ENCODE data around the gene SF1. TPM values are rescaled to one million over a fixed set of nuclear protein-coding genes. Genes with fewer than 3 reads are reported as not detected.

SF1 gene
- total and polyA plus RNA-seq, 9 of the 15 experiments (the other 6 are each of a cell fraction or from before 2014, with no cell fraction given): 13.1 to 334 (median 111) TPM

DNA sequence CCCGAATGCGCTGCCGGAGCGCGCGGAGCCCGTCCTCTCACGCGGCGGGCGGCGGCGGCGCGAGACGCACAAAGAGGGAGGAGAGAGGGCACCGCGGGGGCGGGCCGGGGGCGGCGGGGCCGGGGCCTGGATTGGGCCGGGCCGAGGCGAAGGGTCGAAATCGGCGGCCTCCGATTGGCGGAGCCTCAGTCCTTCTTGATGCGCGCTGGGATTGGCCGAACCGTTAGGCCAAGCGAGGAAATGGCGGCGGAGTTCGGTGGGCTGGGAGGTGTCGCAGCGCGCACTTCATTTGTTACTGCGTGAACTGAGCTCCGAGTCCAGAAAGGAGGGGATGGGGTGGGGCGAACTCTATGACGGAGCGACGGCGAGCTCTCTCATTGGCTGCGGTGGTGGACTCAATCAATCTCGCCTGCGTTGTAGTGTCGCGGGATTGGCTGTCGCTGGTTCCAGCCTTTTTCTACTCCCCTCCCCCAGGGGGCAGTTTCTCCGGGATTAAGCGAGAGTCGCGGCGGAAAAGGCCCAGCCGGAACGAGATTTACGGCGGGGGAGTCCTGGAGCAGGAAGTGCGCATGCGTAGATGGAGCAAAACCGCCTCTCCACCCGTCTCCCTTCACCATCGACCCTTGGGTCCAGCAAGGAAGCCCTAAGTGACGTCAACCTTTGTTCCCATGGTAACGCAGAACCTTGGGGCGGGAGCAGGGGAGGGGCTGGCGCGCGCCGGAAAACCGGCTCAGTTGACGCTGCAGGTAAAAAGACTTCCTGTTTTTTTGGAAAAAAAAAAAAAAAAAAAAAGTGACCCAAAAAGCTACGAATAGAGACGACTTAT lies at the start of gene SF1 (continued):
- TF ChIP-seq, protein P1, sequence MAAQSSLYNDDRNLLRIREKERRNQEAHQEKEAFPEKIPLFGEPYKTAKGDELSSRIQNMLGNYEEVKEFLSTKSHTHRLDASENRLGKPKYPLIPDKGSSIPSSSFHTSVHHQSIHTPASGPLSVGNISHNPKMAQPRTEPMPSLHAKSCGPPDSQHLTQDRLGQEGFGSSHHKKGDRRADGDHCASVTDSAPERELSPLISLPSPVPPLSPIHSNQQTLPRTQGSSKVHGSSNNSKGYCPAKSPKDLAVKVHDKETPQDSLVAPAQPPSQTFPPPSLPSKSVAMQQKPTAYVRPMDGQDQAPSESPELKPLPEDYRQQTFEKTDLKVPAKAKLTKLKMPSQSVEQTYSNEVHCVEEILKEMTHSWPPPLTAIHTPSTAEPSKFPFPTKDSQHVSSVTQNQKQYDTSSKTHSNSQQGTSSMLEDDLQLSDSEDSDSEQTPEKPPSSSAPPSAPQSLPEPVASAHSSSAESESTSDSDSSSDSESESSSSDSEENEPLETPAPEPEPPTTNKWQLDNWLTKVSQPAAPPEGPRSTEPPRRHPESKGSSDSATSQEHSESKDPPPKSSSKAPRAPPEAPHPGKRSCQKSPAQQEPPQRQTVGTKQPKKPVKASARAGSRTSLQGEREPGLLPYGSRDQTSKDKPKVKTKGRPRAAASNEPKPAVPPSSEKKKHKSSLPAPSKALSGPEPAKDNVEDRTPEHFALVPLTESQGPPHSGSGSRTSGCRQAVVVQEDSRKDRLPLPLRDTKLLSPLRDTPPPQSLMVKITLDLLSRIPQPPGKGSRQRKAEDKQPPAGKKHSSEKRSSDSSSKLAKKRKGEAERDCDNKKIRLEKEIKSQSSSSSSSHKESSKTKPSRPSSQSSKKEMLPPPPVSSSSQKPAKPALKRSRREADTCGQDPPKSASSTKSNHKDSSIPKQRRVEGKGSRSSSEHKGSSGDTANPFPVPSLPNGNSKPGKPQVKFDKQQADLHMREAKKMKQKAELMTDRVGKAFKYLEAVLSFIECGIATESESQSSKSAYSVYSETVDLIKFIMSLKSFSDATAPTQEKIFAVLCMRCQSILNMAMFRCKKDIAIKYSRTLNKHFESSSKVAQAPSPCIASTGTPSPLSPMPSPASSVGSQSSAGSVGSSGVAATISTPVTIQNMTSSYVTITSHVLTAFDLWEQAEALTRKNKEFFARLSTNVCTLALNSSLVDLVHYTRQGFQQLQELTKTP (IDR thresholded peaks at IDR 0.05; ENCODE audit: low read depth in 1 of 2, partially characterized antibody in 2 of 2): no peak
- TF ChIP-seq PHTF2 (CRISPR knock-in tag; IDR thresholded peaks at IDR 0.05): no peak
- TF ChIP-seq KDM5B (IDR thresholded peaks at IDR 0.05; ENCODE audit: insufficient replicate concordance, low read depth, low read length): peak; percentile 80
- no peak for TF ChIP-seq ZNF121 (CRISPR knock-in tag; conservative IDR thresholded peaks at IDR 0.05)
- TF ChIP-seq ZFX (CRISPR knock-in tag; IDR thresholded peaks at IDR 0.05): peak; percentile 77
- TF ChIP-seq NCOR1 (IDR thresholded peaks at IDR 0.05): no peak
- TF ChIP-seq, protein P2, sequence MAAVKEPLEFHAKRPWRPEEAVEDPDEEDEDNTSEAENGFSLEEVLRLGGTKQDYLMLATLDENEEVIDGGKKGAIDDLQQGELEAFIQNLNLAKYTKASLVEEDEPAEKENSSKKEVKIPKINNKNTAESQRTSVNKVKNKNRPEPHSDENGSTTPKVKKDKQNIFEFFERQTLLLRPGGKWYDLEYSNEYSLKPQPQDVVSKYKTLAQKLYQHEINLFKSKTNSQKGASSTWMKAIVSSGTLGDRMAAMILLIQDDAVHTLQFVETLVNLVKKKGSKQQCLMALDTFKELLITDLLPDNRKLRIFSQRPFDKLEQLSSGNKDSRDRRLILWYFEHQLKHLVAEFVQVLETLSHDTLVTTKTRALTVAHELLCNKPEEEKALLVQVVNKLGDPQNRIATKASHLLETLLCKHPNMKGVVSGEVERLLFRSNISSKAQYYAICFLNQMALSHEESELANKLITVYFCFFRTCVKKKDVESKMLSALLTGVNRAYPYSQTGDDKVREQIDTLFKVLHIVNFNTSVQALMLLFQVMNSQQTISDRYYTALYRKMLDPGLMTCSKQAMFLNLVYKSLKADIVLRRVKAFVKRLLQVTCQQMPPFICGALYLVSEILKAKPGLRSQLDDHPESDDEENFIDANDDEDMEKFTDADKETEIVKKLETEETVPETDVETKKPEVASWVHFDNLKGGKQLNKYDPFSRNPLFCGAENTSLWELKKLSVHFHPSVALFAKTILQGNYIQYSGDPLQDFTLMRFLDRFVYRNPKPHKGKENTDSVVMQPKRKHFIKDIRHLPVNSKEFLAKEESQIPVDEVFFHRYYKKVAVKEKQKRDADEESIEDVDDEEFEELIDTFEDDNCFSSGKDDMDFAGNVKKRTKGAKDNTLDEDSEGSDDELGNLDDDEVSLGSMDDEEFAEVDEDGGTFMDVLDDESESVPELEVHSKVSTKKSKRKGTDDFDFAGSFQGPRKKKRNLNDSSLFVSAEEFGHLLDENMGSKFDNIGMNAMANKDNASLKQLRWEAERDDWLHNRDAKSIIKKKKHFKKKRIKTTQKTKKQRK (IDR thresholded peaks at IDR 0.05; ENCODE audit: borderline replicate concordance, low read depth, low read length): no peak
- TF ChIP-seq CBX2 (IDR thresholded peaks at IDR 0.05; ENCODE audit: insufficient read depth, low read length, poor library complexity, severe bottlenecking): no peak
- TF ChIP-seq SRSF3 (IDR thresholded peaks at IDR 0.05; ENCODE audit: insufficient read depth, low read length): no peak
- no peak for TF ChIP-seq GABPB2 (CRISPR knock-in tag; conservative IDR thresholded peaks at IDR 0.05)
- TF ChIP-seq, protein P3, sequence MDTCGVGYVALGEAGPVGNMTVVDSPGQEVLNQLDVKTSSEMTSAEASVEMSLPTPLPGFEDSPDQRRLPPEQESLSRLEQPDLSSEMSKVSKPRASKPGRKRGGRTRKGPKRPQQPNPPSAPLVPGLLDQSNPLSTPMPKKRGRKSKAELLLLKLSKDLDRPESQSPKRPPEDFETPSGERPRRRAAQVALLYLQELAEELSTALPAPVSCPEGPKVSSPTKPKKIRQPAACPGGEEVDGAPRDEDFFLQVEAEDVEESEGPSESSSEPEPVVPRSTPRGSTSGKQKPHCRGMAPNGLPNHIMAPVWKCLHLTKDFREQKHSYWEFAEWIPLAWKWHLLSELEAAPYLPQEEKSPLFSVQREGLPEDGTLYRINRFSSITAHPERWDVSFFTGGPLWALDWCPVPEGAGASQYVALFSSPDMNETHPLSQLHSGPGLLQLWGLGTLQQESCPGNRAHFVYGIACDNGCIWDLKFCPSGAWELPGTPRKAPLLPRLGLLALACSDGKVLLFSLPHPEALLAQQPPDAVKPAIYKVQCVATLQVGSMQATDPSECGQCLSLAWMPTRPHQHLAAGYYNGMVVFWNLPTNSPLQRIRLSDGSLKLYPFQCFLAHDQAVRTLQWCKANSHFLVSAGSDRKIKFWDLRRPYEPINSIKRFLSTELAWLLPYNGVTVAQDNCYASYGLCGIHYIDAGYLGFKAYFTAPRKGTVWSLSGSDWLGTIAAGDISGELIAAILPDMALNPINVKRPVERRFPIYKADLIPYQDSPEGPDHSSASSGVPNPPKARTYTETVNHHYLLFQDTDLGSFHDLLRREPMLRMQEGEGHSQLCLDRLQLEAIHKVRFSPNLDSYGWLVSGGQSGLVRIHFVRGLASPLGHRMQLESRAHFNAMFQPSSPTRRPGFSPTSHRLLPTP (IDR thresholded peaks at IDR 0.05; ENCODE audit: borderline replicate concordance, extremely low read depth, insufficient read length): no peak
- no peak for TF ChIP-seq TSC22D4 (tag; IDR thresholded peaks at IDR 0.05)
- TF ChIP-seq FOXJ3 (CRISPR knock-in tag; IDR thresholded peaks at IDR 0.05): no peak
- TF ChIP-seq POLR2AphosphoS5 (IDR thresholded peaks at IDR 0.05; ENCODE audit: control insufficient read depth, insufficient read depth, low read depth, low read length): peak; percentile 83

Measured in K562 (cell line).